NCI-H2107 treated with DMSO at 0.1 percent for 48 hours (cell line): ENCODE results near the gene B4GALNT3.
"Not testable (repeated sequence)": the region's sequence is repeated elsewhere in the genome, so short reads cannot be mapped to it uniquely, and the experiment has no call there.

Experiments
- DNase-seq: peaks from one replicate; lab custom pipeline; 2025; ENCODE audit not compliant: unreplicated experiment; lab: John Stamatoyannopoulos, UW

Gene B4GALNT3

GRCh38 chr12:573232-573631, 113.5 kb downstream of the B4GALNT3 start:
- no peak for DNase-seq

- DNase-seq = no peak
Measured at GRCh38 chr12:574475-575128, 114.9 kb downstream of the B4GALNT3 start.

- DNase-seq = no peak
Measured at GRCh38 chr12:575129-575502, 115.4 kb downstream of the B4GALNT3 start.

GRCh38 chr12:575948-576614, 116.3 kb downstream of the B4GALNT3 start:
- peak; percentile 41 for DNase-seq

GRCh38 chr12:576615-577110, 116.9 kb downstream of the B4GALNT3 start:
- DNase-seq = no peak

GRCh38 chr12:577994-578747, 118.4 kb downstream of the B4GALNT3 start:
- DNase-seq = not testable (repeated sequence)

- DNase-seq = peak; percentile 21
Measured at GRCh38 chr12:578748-579419, 119.1 kb downstream of the B4GALNT3 start.

- DNase-seq = no peak
Measured at GRCh38 chr12:579420-580110, 119.8 kb downstream of the B4GALNT3 start.

GRCh38 chr12:580813-581212, 121.1 kb downstream of the B4GALNT3 start:
- DNase-seq = no peak

- no peak for DNase-seq
Measured at GRCh38 chr12:581321-581720, 121.6 kb downstream of the B4GALNT3 start.

- no peak for DNase-seq
Measured at GRCh38 chr12:581746-582145, 122.0 kb downstream of the B4GALNT3 start.

GRCh38 chr12:583251-583869, 123.6 kb downstream of the B4GALNT3 start:
- no peak for DNase-seq

- no peak for DNase-seq
Measured at GRCh38 chr12:585062-586061, 125.6 kb downstream of the B4GALNT3 start.

GRCh38 chr12:586318-587071, 126.8 kb downstream of the B4GALNT3 start:
- DNase-seq = no peak

- DNase-seq = no peak
Measured at GRCh38 chr12:587132-588023, 127.6 kb downstream of the B4GALNT3 start.

- DNase-seq = no peak
Measured at GRCh38 chr12:588024-588322, 128.2 kb downstream of the B4GALNT3 start.

GRCh38 chr12:588646-589045, 128.9 kb downstream of the B4GALNT3 start:
- DNase-seq = no peak
